GM12874 (cell line): Measurements from ENCODE around the gene CRB3.

ENCODE experiments used
- TF ChIP-seq, protein P1 (sequence below): IDR thresholded peaks from 2 replicates; pipeline ENCODE4 v1.5.1; 2011; ENCODE audit warnings: low read depth, mild to moderate bottlenecking, control low read depth, low read length, moderate library complexity; ENCODE audit not compliant: insufficient read depth

The CRB3 gene

DNA sequence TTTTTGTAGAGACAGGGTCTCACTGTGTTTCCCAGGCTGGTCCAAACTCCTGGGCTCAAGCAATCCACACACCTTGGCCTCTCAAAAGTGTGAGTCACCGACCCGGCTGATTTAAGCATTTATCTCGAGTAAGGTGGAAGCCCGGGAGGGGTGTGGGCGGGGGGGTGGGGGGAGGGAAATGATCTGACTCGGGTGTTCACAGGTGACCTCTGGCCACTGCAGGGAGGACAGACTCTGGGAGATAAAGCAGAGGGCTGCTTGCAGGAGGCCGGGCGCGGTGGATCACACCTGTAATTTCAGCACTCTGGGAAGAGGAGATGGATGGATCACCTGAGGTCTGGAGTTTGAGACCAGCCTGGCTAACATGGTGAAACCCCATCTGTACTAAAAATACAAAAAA lies 9.6 kb downstream of the CRB3 start:
- TF ChIP-seq, protein P1, sequence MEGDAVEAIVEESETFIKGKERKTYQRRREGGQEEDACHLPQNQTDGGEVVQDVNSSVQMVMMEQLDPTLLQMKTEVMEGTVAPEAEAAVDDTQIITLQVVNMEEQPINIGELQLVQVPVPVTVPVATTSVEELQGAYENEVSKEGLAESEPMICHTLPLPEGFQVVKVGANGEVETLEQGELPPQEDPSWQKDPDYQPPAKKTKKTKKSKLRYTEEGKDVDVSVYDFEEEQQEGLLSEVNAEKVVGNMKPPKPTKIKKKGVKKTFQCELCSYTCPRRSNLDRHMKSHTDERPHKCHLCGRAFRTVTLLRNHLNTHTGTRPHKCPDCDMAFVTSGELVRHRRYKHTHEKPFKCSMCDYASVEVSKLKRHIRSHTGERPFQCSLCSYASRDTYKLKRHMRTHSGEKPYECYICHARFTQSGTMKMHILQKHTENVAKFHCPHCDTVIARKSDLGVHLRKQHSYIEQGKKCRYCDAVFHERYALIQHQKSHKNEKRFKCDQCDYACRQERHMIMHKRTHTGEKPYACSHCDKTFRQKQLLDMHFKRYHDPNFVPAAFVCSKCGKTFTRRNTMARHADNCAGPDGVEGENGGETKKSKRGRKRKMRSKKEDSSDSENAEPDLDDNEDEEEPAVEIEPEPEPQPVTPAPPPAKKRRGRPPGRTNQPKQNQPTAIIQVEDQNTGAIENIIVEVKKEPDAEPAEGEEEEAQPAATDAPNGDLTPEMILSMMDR, result no peak

DNA sequence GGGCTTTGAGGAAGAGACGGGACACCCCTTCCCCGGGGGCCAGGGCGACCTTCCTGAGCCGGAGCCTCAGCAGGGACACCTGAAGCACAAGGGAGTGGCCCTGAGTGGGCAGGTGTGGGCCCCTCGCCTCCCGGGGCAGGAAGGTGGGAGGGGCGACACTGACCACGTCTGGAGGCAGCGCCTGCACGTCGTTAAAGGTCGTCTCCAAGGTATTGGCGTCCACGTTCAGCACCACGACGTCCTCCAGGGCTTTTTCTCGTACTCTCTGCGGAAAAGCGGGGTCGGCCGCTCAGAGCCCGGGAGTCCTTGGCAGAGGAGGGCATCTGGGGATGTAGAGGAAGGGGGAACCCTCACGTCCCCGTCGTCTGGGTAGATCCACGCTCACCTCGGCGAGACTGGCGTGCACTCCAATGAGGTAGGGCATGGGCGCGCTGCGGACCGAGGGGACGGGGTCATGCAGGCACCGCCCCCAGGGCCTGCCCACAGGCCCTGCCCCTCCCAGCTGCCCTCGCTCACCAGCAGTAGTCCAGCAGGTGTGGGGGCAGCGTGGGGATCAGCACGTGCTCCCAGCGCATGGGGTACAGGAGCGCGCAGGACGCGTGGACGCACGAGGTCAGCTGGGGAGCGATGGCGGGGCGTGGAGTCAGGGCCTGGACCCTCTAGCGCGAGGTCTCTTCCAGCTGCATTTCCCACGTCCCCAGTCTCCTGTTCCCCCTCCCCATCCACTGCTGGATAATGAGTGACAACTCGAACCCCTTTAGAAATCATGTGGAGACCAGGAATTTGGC lies 11.4 kb downstream of the CRB3 start:
- TF ChIP-seq, protein P1, result no peak

DNA sequence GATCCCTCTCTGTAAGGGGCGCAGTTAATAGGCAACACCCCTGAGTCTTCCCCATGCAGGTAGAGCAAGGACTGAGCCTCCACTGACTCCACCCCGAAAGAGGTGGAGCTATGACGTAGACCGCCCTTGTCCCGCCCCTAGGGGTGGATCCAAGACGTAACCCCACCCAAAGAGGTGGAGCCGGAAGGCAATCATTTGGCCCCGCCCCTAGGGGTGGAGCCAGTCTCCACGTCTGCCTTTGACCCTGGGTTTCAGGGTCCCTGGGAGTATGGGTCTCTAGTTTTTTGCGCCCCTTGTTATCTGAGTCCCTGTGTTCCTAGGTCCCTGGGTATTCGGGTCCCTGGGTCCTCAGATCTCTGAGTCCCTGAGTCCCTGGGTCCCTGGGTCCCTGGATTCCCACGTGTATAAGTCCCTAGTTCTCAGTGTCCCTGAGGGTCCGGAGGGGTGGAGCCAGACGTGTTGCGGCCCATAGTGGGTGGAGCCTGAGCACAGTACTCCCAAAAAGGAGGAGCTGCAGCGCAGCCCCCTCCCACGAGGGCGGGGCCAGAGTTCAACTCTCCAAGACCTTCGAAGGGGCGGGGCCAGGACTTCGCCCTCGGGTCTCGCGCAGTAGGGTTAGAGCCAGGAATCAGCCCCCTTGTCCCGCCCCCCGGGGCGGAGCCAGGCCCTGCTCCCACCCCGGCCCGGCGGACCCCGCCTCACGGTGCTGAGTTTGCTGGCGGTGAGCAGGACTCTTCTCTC lies 12.3 kb downstream of the CRB3 start:
- TF ChIP-seq, protein P1, result no peak

DNA sequence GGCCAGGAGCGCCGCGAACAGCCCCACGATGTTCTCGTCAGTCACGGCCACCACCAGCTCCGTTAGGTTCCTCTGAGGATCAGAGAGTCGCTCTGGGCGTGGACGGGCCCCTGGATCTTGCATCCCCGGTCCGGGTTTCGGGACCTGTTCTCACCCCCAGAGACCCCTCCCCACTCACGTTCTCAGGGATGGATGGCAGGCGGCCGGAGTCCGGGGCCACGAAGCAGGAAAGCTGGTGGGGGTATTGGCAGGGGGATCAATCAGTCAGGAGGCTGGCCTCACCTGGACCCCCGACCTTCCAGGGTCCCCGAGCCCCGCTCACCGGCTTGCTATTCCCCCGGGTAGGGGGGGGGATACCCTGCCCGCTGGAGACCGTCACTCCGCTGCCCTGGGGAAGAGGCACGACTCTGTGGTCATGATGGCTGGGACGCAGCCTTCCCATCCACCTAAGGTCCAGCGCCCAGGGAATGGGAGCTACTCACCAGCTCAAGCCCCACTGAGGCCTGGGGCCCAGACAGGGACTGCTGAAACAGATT lies 12.9 kb downstream of the CRB3 start:
- TF ChIP-seq, protein P1, result no peak

DNA sequence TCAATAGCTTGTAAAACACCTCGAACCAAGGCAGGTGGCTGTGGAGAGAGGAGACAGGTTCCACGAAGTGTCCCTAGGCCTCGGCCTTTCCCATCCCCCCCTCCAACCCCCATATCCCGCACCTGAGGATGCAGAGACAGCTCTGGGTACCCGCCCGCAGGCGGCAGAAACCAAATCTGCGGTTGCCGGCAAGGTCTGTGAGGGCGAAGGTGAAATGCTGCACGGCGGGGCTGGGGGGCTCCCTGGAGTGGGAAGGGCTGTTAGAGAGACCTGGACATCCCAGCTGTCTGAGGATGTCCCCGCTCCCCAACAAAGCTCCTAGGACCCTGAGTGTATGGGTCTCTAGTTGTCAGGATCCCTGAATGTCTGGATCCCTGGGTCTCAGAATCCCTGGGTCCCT lies 14.7 kb downstream of the CRB3 start:
- TF ChIP-seq, protein P1, result no peak

DNA sequence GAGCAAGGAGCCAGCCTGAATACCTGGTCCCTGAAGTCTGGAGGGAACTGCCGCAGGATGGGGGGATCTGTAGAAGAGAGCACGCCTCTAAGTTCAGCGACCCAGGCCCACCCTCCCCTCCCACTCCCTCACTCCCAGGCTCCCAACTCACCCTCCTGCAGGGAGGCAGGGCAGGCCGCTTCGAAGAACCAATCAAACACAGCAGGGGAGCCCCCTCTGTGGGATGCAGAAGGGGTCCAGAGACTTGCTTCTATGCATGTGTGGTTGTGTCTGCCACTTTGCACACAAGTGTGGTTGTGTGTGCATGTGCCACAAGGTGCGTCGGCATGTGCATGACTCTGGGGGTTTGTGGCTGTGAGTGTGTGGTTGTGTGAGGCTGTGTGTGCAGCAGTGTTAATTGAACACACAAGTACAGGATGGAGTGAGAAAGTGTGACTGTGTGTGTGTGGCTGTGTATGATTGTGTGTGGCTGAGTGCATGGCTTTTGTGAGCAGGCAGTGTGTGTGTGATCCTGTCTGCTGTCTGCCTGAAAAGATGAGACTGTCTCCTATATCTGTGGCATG lies 15.8 kb downstream of the CRB3 start:
- TF ChIP-seq, protein P1, result no peak

DNA sequence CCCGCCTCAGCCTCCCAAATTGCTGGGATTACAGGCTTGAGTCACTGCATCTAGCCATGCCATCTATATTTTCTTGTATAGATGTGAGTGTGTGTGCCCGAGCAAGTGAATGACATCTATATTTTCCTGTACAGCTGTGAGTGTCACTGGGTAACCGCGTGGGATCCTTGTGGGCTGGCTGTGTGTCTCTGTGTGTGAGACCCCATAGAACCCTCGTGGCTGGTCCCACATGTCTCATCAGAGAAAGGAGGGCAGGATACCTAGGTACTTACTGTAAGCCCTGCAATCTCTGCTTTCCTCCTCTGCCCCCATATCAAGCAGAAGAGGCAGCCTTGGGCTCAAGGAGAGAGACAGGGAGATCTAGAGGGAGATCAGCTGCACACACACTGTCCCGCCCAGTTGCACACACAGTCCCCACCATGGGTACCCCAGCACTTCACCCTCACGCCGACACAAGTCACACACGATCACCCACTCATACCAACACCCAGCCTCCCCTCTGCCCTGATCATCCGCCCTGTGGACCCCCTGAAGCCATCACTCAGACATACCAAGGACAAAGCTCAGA lies 16.9 kb downstream of the CRB3 start:
- TF ChIP-seq, protein P1, result no peak
